EL (cell line): Measurements from ENCODE around the gene FAM53A.
"Not testable (repeated sequence)": the region's sequence is repeated elsewhere in the genome, so short reads cannot be mapped to it uniquely, and the experiment has no call there.

Experiments
- DNase-seq: peaks from one replicate; pipeline ENCODE4 v3.0.0-alpha.2; 2016

Gene FAM53A

GRCh38 chr4:1684506-1685234, 557 bp upstream of the FAM53A start:
- no peak for DNase-seq

- peak; percentile 83 for DNase-seq
These were observed 815 bp downstream of the FAM53A start for GRCh38 chr4:1683261-1683735.

- no peak for DNase-seq
These were observed 1.3 kb downstream of the FAM53A start for GRCh38 chr4:1682860-1683259.

GRCh38 chr4:1678244-1678643, 5.9 kb downstream of the FAM53A start:
- no peak for DNase-seq

GRCh38 chr4:1676605-1677525, 7.2 kb downstream of the FAM53A start:
- no peak for DNase-seq

DNA sequence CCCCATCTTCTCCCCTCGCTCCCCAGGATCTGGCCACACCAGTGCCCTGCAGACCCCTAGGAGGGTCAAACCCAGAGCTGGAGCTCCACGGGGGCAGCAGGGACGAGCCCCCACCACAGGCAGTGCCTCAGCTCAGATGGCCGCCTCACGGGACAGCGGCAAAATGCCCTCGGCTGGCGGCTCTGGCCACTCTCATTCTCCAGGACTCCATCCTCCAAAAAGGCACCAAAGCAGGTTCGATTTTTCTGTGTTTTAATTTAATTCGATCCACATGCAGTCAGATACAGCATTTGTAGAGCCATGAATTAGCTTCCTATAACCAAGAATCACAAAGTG, 8.3 kb downstream of the FAM53A start:
- no peak for DNase-seq

GRCh38 chr4:1675136-1675801, 8.8 kb downstream of the FAM53A start:
- DNase-seq, result no peak

GRCh38 chr4:1674682-1675081, 9.4 kb downstream of the FAM53A start:
- DNase-seq, result no peak

DNA sequence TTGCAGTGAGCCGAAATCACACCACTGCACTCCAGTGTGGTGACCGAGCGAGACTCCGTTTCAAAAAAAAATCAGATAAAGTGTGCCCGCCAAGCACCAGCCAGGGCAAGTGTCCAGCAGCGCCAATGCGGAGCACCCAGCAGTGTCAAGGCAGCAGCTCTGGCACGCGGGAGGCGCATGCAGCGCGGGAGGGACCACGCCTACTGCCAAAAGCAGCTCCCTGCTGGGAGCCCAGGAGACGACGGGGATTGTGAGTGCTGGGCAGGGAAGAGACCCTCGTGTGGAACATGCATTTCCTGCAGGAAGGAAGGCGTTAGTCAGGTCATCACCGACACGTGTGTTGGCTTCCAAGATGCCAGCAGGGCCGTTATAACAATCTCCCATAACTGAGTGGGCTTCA, 10.4 kb downstream of the FAM53A start:
- DNase-seq, result no peak

- DNase-seq, result not testable (repeated sequence)
These were observed 13.1 kb downstream of the FAM53A start for GRCh38 chr4:1671011-1671410.

DNA sequence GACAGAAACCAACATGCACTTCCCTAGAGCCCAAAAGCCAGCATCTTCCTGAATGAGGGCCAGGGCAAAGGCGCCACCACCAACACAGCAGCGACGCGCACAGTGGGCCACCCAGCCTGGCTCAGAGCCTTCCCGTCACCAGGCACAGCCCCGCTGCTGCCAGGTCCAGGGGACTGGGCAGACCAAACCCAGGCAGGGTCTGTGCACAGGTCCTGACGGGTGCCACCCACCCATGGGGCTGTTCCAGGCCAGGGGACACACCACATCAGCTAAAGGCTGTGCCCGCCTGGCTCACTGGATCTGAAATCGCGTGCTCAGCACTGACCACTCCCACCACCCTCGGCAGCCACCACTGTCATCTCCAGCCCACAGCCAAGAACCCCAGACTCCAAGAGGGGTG, 13.8 kb downstream of the FAM53A start:
- no peak for DNase-seq

GRCh38 chr4:1669850-1670249, 14.3 kb downstream of the FAM53A start:
- DNase-seq, result no peak

DNA sequence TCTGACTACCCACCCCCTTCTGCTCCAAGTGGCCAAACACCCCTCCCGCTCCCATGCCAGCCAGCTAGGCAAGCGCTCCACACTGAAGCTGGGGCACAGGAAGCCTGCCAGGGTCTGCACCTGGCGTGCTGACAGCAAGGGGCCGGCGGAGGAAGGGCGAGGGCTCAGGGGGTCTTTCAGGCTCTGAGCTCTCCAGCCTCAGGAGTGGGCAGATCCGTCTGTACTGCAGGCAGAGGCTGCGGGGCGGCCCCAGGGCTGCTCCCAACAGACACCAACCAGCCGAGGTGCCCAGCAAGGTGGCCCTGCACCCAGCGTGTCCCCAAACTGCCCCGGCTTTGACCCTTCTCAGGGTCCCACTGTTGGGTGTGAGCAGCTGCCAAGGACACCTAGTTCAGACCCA, 14.8 kb downstream of the FAM53A start:
- DNase-seq, result no peak

- DNase-seq, result no peak
These were observed 15.6 kb downstream of the FAM53A start for GRCh38 chr4:1668488-1668840.

- no peak for DNase-seq
These were observed 16.8 kb downstream of the FAM53A start for GRCh38 chr4:1667273-1667672.

DNA sequence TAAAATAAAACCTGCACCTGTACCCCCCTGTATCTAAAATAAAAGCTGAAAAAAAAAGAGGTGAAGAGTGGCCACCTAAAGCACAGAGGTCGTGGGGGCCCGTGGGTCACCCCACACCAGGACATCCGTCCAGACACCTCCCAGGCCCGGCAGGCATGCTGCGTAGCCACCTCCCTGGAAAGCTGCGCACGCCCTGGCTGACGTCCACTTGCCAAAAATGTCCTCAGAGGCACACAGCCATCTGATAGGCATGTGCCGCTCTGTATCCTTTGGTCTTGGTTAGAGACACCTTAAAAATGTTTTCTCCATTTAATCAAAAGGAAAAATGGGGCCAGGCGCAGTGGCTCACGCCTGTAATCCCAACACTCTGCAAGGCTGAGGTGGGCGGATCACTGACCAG, 17.7 kb downstream of the FAM53A start:
- no peak for DNase-seq

GRCh38 chr4:1664141-1664540, 20.0 kb downstream of the FAM53A start:
- no peak for DNase-seq

DNA sequence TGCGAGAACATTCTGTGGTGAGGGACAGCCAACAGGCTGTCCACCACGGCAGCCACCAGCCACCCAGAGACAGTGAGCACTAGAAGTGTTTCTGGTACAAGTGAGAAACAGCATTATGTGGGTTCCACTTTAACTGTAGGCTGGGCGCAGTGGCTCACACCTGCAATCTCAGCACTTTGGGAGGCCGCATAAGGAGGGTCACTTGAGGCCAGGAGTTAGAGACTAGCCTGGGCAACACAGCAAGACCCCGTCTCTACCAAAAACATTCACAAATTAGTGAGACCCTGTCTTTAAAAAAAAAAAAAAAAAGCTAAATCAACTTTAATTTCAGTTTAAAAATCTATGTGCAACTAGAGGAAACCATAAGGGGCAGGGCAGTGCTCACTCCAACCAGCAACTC, 20.6 kb downstream of the FAM53A start:
- no peak for DNase-seq

DNA sequence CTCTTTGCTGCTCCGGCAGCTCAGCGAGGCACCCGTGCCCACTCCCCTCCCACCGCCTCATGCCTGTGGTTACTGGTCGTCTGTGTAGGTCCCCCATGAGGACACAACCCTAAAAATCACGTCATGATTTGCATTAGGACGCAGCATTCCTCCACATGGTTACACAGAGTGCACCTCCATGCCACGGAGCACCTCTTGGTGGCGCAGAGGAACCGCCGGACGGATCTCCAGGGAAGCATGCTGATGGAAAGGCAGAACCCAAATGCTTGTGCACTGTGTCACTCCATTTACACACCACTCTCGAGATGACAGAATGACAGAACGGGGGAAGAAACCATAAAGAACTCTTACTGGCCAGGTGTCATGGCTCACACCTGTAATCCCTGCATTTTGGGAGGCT, 22.4 kb downstream of the FAM53A start:
- no peak for DNase-seq

DNA sequence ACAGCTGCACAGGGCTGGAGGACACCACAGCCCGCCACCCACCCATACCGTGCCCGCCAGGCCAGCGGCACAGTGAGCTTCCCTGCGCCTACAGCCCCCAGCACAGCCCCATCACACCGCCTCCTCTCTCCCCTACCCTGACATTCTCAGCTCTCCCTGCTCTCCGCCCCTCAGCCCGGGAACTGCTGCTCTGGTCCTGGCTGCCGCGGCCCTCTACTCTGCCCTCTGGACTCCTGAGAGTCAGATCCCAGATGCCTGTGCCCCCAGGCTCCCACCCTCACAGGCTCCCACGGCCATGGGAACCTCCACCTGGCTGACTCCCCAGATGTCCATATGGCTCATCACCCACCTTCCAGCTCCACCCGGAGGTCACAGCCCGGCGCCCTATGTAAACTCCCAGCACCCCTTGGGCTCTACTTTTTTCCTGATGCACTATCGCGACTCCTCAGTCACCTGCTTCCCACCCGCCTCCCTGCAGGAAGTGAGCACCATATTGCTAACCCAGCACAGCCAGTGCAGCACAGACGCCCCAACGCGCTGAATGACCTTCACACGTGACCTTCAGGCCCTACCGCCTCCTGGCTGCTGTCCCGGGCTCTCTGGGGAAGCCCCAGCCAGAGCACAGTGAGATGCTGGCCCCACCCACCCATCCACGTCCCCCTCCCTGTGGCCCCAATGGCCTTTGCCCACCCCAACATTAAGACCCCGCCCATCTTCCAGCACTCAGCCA, 23.0 kb downstream of the FAM53A start:
- no peak for DNase-seq

DNA sequence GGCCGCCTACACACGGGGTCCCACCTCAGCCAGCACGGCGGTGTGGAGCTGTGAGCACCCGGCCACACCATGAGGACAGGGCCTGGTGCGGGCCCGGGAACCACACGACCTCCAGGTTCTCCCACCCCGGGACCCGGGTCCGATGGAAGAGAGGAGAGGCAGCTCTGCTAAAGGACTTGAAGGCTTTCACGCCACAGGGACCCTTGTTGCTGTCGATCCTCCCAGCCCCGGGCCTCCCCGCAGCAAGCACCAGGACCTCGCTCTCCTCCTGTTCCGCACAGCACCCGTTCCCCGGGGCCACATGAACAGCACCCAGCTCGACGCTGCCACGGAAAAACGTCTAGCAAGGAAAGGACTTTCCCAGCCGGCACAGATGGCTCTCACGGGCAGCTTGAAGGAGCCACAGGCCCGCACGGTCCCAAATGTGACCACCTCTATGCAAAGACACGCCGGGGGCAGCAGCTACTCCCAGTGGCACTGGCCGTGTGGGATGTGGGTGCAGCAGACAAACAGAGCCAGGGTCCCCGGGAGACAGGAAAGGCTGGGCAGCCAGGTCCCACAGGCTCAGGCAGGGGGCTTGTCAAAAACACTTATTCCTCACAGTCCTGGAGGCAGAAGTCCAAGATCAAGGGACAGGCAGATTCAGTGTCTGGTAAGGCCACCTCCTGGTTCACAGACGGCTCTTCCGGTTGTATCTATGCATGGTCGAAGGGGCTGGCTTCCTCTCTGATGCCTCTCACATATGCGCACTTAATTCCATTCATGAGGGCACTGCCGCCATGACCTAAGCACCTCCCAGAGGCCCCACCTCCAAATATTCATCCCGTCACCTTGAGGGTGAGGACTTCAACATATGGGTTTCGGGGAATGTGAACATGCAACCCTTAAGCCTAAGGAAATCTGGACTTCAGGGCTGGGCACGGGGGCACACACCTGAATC, 24.7 kb downstream of the FAM53A start:
- DNase-seq, result no peak

DNA sequence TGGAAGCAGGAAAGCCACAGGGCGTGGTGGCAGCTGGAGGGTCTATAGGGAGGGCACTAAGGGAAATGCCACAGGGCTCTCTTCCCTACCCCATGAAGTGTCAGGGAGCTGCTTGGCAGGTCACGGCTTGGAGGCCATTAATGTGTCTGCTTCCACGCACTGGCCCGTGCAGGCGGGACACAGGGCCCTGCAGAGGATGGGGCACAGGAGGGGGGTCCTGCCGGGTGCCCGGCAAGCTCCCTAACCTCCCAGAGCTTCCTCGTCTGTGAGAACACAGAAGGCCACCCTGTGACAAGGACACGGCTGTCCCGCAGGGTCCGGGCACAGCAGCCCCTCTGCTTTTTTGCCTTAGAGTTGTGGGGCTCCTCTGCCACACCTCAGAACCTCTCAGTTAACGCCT, 25.5 kb downstream of the FAM53A start:
- DNase-seq, result no peak
